HL-60 (cell line): Measurements from ENCODE around the gene TMEM252.

Experiments
- DNase-seq, 2 experiments: peaks; one replicate each; pipeline ENCODE4 v3.0.0-alpha.2; 2010 to 2020; ENCODE audit warnings: low read depth in 1 of 2, low spot score in 1 of 2
- H3K27ac ChIP-seq: fragments of 250-450 bp; sonication (Bioruptor Pico); replicated peaks from 2 replicates; pipeline ENCODE4 v1.5.1; 2020; ENCODE audit warnings: mild to moderate bottlenecking, moderate library complexity
- H3K27me3 ChIP-seq: fragments of 250-450 bp; sonication (Bioruptor Pico); 2 replicates; pipeline ENCODE4 v1.5.1; 2021; ENCODE audit warnings: mild to moderate bottlenecking, moderate library complexity; ENCODE audit not compliant: insufficient read depth, poor library complexity, severe bottlenecking
- H3K4me3 ChIP-seq: replicated peaks from 2 replicates; pipeline ENCODE4 v1.5.1; 2011; ENCODE audit warnings: mild to moderate bottlenecking, control low read depth, low read length; ENCODE audit not compliant: insufficient read depth
- CTCF ChIP-seq: IDR thresholded peaks from one replicate; pipeline ENCODE4 v1.5.1; 2011; ENCODE audit warnings: low read length, control low read depth, inconsistent platforms; ENCODE audit not compliant: insufficient read depth
- GABPA ChIP-seq: IDR thresholded peaks from 2 replicates; pipeline ENCODE4 v1.6.1; 2012; ENCODE audit warnings: low read depth
- POLR2AphosphoS5 ChIP-seq: IDR thresholded peaks from 2 replicates; pipeline ENCODE4 v1.6.1; 2012; ENCODE audit warnings: low read depth
- REST ChIP-seq: IDR thresholded peaks from 2 replicates; pipeline ENCODE4 v1.6.1; 2012; ENCODE audit warnings: low read depth; ENCODE audit not compliant: insufficient replicate concordance
- SPI1 ChIP-seq: IDR thresholded peaks from 2 replicates; pipeline ENCODE4 v1.6.1; 2012; ENCODE audit warnings: low read depth, mild to moderate bottlenecking, borderline replicate concordance
- long read RNA-seq: library from polyadenylated mRNA; unstranded; transcript quantifications from one replicate; pipeline ENCODE4 v2.0.0, GENCODE V29; 2020

Gene TMEM252
- long read RNA-seq, result 0 reads

- Histone ChIP-seq H3K4me3 (no peak within 1 kb of the TSS), H3K27me3 (no peaks in the 10 kb centered on the region), H3K27ac (no peak within 1 kb of the TSS)
- no peak for DNase-seq
- no peak for TF ChIP-seq CTCF
Measured at GRCh38 chr9:68540712-68541535, at the start of gene TMEM252. TMEM252 (minus strand) TSS chr9:68540883; CDS start chr9:68540814, 69 bp downstream.

- no peak overlapping the region for H3K27ac ChIP-seq
Measured at GRCh38 chr9:68585034-68585761, 44.5 kb upstream of the TMEM252 start.

GRCh38 chr9:68584189-68585033 lies 43.7 kb upstream of the TMEM252 start:
- H3K27ac ChIP-seq, result no peak overlapping the region
- no peak overlapping the region for H3K4me3 ChIP-seq
- no peaks in the 10 kb centered on the region for H3K27me3 ChIP-seq
- peak; percentile 60 to 89 for DNase-seq
- TF ChIP-seq GABPA (no peak), SPI1 (no peak), CTCF (peak; percentile 93), REST (no peak), POLR2AphosphoS5 (no peak)

More at GRCh38 chr9:68585034-68585761, 44.5 kb upstream of the TMEM252 start:
- Histone ChIP-seq H3K27me3 (no peaks in the 10 kb centered on the region), H3K4me3 (no peak overlapping the region)
- DNase-seq, result no peak
- no peak for TF ChIP-seq SPI1
- no peak for TF ChIP-seq GABPA
- TF ChIP-seq REST, result no peak
- no peak for TF ChIP-seq POLR2AphosphoS5
- no peak for TF ChIP-seq CTCF
